Caki2 (cell line): ENCODE measurements around the gene GMPPA. TPM values are rescaled to one million over a fixed set of nuclear protein-coding genes. Genes with fewer than 3 reads are reported as not detected.

Source experiments
- DNase-seq: peaks from one replicate; pipeline ENCODE4 v3.0.0-alpha.2; 2015; ENCODE audit warnings: low read depth
- in situ Hi-C: cut with HindIII; loops from 2 replicates; pipeline ENCODE4 v1.10.0; 2016; ENCODE audit warnings: low sequenced_read_pairs, low pct_unique_long_range_greater_than_20kb, mixed read lengths
- total RNA-seq: library from RNA; depleted of rRNA; stranded (reverse); fragments of >200 nt; shearing (Covaris generic); gene quantifications from 2 replicates; pipeline ENCODE4 v1.2.3, GENCODE V29; 2014; ENCODE audit warnings: low replicate concordance

GMPPA gene
- total RNA-seq, 1 experiment from 2014 or later, result 95.2 TPM

DNA sequence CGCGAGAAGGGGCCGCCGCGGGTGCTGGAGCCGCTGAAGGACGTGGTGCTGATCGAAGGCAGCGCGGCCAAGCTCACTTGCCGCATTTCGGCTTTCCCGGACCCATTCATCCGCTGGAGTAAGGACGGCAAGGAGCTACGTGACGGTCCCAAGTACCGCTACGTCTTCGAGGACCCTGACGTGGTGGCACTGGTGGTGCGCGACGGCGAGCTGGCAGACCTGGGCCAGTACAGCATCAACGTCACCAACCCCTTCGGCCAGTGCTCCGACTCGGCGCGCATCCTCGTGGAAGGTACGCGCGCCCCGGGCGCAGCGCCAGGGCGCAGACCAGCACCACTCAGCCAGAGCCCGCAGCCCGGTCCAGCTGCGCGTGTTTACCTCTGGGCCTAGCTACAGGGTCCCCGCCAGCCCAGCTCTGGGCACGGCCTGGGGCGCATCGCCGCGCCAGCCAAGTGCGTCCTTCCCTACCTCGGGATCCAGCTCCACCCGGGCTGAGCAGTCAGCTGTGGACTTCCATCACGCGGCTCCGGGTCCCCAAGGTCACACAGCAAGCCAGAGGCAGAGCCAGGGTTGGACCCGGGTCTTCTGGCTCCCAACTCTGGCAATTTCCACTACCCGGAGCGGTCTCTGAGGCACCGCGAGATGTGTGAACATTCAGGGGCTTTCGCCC lies 1.7 kb upstream of the GMPPA start:
- in situ Hi-C loops, result no loop called here
- no peak for DNase-seq

DNA sequence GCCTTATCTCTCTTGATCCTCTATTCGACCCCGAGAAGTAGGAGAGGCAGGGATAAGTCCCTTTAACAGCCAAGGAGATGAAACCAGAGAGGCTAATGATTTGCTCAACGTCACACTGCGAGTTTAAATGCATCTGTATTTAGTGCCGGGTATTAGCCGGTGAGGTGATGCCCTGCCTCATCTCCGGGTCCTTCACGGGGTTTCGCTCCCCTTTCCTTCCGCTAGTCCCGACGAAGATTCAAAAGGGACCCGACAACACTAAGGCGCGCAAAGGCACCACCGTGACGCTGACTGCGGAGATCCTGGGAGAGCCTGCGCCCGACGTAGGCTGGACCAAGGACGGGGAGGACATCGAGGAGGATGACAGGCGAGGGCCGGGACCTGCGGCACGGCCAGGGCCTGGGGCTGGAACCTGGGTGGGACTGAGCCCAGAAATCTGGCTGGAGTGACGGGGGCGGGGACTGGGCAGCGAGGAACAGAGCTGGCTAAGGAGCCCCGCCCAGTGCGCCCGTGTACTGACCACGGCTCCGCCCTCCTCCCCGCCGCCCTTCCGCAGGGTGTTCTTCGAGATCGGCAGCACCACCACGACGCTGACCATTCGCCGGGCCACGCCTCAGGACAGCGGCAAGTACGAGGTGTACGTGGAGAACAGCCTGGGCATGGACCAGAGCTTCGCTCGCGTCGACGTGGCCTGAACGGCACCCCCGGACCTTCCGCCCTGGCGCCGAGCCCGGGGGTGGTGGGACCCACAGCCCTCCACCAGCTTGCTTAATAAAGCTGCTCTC lies 1.0 kb upstream of the GMPPA start:
- in situ Hi-C loops, result no loop called here
- peak; percentile 80 for DNase-seq

DNA sequence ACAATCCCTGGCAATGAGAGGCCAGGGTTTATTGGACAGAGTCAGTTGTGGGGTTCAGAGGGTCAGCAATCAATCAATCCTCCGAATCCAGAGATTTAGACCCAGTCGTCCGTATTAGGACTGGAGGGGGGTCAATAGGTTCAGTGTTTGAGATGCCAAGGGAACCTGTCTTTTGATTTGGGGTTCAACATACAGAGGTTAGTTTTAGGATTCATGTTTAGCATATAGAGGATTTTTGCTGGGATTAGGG lies 292 bp downstream of the GMPPA start:
- in situ Hi-C loops, result no loop called here
- no peak for DNase-seq

DNA sequence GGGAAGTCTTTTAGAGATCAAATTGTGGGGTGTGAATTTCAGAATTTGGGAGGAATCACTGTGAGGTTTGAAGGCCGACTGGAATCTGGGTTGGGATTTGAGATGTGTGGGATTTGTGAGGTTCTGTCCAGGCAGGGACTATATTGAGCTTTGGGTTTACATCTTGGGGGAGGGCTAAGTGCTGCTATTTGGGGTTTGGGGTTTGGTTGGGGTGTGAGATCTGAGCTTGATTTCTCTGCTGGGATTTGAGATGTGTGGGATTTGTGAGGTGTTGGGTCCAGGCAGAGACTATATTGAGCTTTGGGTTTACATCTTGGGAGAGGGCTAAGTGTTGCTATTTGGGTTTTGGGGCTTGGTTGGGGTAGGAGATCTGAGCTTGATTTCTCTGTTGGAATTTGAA lies 864 bp downstream of the GMPPA start:
- in situ Hi-C loops, result no loop called here
- DNase-seq, result no peak

DNA sequence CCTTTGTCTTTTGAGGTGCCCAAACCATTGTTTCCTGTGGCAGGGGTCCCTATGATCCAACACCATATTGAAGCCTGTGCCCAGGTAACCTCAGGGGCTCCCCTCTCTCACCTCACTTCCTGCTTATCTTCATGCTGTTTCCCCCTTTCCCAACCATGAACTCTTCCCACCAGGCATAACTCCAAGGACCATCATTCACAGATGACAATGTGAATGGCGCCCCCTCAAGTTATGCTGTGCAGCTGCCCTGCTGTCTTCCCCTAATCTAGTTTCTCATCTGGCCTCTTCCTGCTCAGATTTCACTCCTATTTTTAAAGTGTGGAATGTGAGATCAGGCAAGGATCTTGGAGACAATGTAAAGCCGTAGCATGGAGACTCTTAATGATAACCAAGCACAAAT lies 1.4 kb downstream of the GMPPA start:
- in situ Hi-C loops, result no loop called here
- no peak for DNase-seq

DNA sequence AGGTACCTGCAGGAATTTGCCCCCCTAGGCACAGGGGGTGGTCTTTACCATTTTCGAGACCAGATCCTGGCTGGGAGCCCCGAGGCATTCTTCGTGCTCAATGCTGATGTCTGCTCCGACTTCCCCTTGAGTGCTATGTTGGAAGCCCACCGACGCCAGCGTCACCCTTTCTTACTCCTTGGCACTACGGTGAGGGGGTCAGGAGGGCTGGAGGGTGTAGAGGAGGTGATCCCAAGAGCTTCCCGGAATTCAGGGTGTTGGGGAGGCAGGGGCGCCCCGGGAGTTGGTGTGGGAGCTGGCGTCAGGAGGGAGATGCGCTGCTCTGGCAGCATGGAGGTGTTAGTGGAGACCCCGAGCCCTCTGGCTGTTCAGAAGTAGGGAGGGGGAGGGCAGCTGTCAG lies 3.2 kb downstream of the GMPPA start:
- no peak for DNase-seq
- in situ Hi-C loops, result no loop called here

DNA sequence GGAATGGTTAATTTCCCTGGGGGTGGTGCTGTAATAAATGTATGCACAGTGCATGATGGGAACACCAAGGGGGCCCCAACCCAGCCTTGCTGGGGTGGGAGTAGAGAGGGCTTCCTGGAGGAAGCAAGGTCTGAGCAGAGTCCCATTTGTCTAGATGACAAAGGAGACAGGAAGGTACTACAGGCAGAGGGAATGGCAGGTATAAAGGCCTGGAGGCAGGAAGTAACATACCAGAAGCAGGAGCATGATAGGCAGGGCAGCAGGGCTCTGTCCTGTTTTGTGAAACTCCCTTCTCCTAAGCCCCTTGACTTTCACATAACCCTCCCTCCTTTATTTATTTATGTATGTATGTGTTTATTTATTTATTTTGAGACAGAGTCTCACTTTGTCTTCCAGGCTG lies 3.9 kb downstream of the GMPPA start:
- no peak for DNase-seq
- in situ Hi-C loops, result no loop called here

DNA sequence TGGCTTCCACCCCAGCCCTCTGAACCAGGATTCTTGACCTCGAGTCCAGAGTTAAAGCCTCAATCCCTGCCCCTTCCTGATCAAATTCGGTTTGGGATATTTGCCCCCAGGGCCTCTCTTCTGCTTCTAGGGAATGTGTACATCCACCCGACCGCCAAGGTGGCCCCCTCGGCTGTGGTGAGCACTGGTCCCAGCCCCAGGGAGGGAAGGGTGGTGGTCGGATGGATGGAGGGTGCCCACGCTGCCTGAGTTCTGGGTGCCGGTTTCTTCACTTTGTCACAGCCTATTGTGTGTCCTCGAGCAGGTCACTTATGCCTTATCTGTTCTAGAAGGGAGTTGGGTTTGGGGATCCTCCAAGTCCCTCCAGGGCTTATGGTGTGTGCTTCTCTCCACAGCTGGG lies 6.9 kb downstream of the GMPPA start:
- in situ Hi-C loops, result no loop called here
- DNase-seq, result no peak

DNA sequence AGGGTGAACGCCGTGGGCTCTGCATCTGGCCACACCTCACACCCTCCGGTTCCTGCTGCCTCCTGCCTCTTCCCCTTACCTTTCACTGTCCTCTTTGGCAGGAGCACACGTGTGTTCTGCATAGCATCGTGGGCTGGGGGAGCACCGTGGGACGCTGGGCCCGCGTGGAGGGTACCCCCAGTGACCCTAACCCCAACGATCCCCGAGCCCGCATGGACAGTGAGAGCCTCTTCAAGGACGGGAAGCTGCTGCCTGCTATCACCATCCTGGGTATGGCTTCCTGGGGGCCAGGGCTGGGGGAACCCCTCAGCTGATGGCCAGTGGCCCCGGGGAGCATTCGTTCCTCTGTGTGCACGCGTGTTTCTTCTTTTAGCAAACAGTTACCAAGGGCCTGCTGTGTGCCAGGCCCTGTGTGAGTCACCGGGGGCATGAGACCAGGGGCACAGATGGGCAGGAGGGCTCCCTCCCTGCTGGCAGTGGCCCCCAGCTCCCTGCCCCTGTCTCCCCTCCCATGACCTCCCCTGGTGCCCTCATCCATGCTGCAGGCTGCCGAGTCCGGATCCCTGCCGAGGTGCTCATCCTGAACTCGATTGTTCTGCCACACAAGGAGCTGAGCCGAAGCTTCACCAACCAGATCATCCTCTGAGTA lies 7.6 kb downstream of the GMPPA start:
- DNase-seq, result no peak
- in situ Hi-C loops, result no loop called here

DNA sequence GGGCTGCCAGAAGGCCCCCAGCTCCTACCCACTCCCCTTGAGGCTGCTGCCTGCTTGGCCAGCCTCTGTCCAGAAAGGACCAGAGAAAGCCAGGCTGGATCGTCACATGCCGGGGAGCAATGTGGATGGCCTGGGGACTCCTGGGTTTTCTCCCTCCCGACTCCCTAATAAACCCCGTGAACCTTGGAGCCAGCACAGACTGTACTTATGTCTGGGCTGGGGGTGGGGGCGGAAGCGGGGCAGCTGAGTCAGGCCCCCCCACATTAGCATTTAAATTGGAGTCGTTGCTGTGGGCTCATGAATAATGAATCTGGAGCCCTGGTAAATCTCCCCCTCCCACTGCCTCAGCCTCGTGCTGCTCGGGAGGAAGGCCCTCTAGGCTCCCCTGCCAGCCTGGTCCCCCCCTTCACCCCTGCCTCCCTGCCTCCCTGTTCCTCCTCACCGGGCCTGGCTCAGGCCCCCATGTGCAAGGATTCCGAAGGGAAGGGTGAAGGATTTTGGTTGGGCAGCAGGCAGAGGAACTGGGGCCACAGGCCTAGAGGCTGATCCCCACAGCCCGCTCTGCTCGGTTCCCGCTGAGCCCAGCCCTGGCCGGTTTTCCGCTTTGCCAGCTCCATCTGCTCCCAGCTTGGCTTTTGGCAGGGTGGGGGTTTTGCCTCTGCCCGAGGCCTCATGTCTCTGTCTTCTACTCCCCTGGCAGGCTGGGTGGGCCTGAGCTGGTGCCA lies 8.3 kb downstream of the GMPPA start:
- in situ Hi-C loops, result no loop called here
- no peak for DNase-seq

DNA sequence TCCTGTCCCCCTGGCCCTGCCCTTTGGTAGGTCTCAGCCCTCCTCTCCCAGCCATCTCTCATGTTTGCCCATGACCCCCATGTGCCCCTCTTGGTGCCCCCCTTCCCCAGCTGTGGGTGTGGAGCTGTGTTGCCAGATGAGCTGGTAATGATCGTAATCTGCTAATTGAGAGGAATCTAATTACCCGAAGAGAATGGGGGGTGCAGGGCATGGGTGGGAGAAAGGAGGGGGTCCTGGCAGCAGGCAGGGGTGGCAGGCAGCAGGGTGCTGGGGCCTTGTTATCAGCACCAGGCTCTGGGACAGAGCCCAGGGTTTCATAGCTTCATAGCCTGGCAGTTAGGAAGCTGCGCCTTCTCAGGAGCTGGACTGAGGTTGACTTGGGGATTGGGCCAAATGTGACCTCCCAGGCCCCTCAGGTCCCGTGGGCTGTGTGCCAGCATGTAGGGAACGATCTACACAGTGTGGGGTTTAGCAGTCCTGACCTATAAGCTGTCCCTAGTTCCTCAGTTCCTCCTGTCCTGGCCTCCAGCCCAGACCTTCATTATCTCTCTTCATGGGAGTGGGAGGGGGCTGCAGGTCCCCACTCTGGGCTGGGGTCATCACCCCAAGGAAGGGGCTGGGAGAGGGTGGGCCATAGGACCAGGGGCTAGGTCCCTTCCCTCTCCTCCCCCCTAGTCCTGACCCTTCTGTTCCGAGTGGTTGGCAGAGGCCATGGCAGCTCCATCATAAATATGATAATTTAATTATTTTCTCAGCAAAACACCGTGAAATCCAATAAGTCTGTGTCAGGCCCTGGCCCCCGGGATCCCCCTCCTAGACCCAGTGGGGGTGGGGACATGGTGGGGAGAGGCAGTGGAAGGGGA lies 9.1 kb downstream of the GMPPA start:
- no peak for DNase-seq
- in situ Hi-C loops, result no loop called here

DNA sequence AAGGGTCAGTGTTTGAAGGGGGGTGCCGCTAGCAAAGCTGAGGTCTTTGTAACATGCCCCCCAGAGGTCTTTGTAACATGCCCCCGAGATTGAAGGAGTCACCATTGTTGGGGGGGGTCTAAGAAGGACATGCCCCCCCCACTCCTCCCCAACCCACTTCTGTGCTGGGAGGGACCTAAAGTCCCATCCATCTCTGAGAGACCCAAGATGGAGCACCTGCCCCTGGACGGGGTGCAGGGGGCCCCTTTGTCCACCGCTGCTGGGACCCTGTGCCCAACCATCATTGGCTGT lies 9.7 kb downstream of the GMPPA start:
- in situ Hi-C loops, result no loop called here
- DNase-seq, result no peak

DNA sequence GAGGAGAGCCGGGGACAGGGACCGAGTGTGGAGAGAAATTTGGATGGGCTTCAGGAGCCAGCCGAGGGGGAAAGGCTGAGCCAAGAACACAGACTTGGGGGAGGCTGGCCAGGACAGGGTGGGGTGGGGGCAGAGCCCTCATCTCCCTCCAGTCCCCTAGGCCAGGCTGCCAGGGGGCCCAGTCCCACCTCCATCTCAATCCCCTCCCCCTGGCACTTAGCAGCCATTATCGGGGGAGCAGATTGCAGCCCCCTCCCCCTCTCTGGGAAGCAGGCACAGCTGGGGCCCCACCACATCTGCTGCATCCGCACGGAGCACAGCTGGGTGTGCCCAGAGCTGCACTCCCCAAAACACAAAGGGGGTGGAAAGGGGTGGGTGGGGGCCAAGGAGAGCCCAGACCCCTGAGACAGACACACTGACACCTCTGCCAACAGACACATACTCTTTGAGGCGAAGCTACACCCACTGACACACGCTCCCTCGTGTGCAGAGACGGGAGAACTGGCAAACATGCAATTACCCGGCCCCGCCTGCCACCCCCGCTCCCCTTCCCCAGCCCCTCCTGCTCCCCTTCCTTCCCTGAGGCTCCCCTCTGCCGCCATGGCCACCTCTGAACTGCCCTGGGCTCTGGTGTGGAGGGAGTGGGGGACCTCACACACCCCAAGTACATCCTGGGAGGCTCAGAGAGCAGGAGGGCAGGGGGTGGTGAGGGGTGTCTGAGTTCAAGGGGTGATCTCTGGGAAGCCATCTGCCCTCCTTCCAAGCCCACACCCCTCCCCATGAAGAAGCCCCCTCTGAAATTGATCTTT lies 10.5 kb downstream of the GMPPA start:
- in situ Hi-C loops, result no loop called here
- DNase-seq, result no peak

DNA sequence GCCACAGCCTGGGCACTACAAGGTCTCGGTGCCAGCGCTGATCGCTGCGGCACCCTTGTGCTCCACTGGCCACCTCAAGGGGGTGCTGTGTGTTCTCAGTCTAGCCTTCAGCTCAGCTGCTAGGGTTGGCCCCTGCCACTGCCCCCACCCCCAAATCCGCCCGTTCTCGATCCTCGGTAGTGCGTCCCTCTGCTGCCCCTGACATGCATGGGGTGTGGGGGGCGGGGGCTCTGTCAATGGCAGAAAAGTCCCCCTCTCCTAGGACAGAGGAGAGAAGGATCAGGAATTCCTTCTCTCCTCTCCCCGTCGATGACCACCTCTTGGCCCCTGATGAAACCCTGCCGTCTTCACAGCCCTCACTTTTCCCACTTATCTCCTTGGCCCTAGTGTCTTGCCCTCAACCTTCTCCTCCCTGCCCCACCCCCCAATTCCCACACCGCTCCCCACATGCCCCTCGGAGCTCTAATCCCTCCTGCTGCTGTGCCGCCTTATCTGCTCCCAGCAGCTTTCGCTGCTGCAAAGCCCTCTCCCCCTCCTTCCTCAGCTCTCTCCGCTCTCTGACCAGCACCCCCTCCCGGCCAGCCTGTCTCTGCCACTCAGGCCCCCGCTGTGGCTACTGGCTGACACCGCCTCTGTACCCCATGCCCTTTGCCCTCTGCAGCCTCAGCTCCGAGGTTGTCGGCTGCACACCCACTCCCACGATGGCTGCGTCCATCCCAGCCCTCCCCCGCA lies 11.3 kb downstream of the GMPPA start:
- in situ Hi-C loops, result no loop called here
- DNase-seq, result peak; percentile 29

DNA sequence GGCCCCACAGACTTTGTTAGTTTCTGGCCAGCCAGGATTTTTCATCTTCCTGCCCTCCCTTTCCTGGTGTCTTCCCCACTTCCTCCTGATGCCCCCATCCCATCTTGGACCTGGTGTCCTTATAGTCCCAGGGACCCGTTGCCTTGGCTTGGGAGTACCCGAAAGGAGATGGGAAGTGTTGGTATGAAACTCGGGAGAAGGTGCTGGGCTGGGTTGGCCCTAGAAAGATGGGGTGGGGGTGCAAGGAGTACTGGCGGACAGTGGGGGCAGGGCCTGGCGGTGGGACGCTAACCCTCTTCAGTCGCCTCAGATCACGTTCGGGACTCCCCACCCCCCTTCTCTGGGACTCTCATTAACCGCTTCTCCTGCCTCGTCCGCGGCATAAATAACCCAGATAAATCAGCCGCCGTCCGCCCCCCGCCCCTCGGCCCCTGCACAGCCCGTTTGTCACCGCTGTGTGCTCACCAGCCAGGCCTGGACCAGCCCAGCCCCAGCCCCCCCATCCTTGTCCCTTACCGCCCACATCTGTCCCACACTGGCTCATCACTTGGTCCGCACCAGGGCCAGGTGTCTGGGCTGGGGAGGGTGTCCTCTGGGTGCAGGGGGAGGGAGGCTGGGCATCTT lies 11.9 kb downstream of the GMPPA start:
- in situ Hi-C loops, result no loop called here
- no peak for DNase-seq

DNA sequence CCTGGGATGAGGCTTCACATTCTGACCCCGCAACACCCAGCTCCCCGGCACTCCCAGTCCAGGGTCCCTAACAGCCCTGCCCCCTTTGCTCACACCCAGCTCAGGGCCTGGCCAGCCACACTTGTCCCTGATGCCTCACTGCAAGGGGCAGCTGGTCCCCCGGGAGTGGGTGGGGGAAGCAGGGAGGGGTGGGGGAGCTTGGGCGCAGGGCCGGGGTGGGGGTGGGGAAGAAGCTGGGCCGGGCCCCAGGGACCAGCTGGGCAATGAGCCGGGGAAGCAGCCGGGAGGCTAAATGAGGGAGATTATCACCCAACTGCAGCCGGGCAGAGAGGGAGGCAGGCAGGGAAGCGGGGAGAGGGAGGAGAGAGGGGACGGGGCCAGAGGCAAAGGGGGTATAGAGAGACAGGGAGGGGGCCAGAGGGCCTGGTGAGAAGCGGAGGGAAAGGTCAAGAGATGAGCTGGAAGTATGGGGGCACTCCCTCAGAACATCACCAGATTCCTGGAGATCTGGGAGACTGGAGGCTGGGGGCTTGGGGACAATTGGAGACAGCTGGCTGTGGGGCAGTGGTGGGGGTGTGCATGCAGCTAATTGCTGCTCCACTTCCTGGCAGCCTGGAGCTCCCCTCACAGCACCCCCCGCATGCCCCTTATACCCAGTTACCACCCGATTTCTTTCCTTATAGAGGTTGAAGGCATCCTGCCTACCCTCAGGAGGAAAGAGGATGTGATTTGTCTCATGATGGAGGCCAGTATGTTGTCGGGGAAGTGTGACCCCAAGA lies 13.0 kb downstream of the GMPPA start:
- in situ Hi-C loops, result no loop called here
- DNase-seq, result no peak
